Right atrium auricular region (tissue), 2 donors: ENCODE data around the gene TRMT1. TPM values are rescaled to one million over a fixed set of nuclear protein-coding genes. Genes with fewer than 3 reads are reported as not detected.

Experiments used
- DNase-seq: peaks from one replicate; pipeline ENCODE4 v3.0.0-alpha.2; 2019; ENCODE audit warnings: low spot score
- H3K27ac ChIP-seq, 2 donors: fragments of 200-600 bp; sonication (generic); 1 replicate in 1 of 2; 2 replicates in 1 of 2; pipeline ENCODE4 v1.5.1; 2016 to 2019
- H3K27me3 ChIP-seq, 2 donors: fragments of 200-600 bp; sonication (generic); one replicate each; pipeline versions ENCODE4 v1.5.1 to v1.6.0; 2017 to 2019
- H3K36me3 ChIP-seq: fragments of 200-600 bp; sonication (generic); one replicate; pipeline ENCODE4 v1.5.1; 2016
- H3K4me1 ChIP-seq, 2 donors: fragments of 200-600 bp; sonication (generic); one replicate each; pipeline versions ENCODE4 v1.5.1 to v1.6.0; 2017 to 2019
- H3K4me3 ChIP-seq, 2 donors: fragments of 200-600 bp; sonication (generic); 1 replicate in 1 of 2; 2 replicates in 1 of 2; pipeline ENCODE4 v1.5.1; 2017 to 2019; ENCODE audit warnings: mild to moderate bottlenecking in 1 of 2, moderate library complexity in 1 of 2
- H3K9me3 ChIP-seq, 2 donors: fragments of 200-600 bp; sonication (generic); one replicate each; pipeline ENCODE4 v1.5.1; 2019
- CTCF ChIP-seq, 2 donors: fragments of 200-600 bp; sonication (generic); IDR thresholded peaks; one replicate each; pipeline ENCODE4 v1.5.1; 2019; ENCODE audit warnings: antibody characterized with exemption in 2 of 2
- total RNA-seq, 2 donors: library from RNA; depleted of rRNA; stranded (reverse); fragments of >200 nt; gene quantifications; one replicate each; pipeline ENCODE4 v1.1.0, GENCODE V29; 2016

Gene TRMT1
- total RNA-seq, 2 donors from 2014 or later, result 13.6 to 15.0 TPM

GRCh38 chr19:13134626-13135025 lies 18.1 kb upstream of the TRMT1 start:
- DNase-seq, result no peak
- Histone ChIP-seq H3K36me3 (peaks cover 41% of the 10 kb centered on the region), H3K4me1 (peaks cover 0 to 19% of the 10 kb centered on the region in 2 donors), H3K4me3 (no peak overlapping the region), H3K27ac (peak overlapping the region; percentile 53 to 54), H3K9me3 (no peaks in the 10 kb centered on the region), H3K27me3 (no peaks in the 10 kb centered on the region)
- no peak for TF ChIP-seq CTCF (IDR thresholded peaks at IDR 0.05)

- no peak for DNase-seq
- Histone ChIP-seq H3K4me1 (peaks cover 0 to 19% of the 10 kb centered on the region in 2 donors), H3K27ac (peak overlapping the region in 1 of 2 donors; percentile 5), H3K36me3 (peaks cover 33% of the 10 kb centered on the region), H3K27me3 (no peaks in the 10 kb centered on the region), H3K9me3 (no peaks in the 10 kb centered on the region), H3K4me3 (no peak overlapping the region)
- TF ChIP-seq CTCF (IDR thresholded peaks at IDR 0.05), result no peak
Measured at GRCh38 chr19:13133241-13133870, 16.8 kb upstream of the TRMT1 start.

GRCh38 chr19:13132471-13133180 lies 16.1 kb upstream of the TRMT1 start:
- no peak overlapping the region for H3K27ac ChIP-seq
- no peaks in the 10 kb centered on the region for H3K9me3 ChIP-seq

GRCh38 chr19:13130886-13131490 lies 14.4 kb upstream of the TRMT1 start:
- Histone ChIP-seq H3K27me3 (no peaks in the 10 kb centered on the region), H3K4me3 (no peak overlapping the region), H3K9me3 (no peaks in the 10 kb centered on the region), H3K27ac (no peak overlapping the region), H3K36me3 (peaks cover 9% of the 10 kb centered on the region), H3K4me1 (peaks cover 0 to 19% of the 10 kb centered on the region in 2 donors)
- TF ChIP-seq CTCF (IDR thresholded peaks at IDR 0.05), result no peak
- no peak for DNase-seq

More at GRCh38 chr19:13132471-13133180, 16.1 kb upstream of the TRMT1 start:
- no peak for TF ChIP-seq CTCF (IDR thresholded peaks at IDR 0.05)
- no peaks in the 10 kb centered on the region for H3K27me3 ChIP-seq
- no peak overlapping the region for H3K4me3 ChIP-seq
- H3K4me1 ChIP-seq, result peaks cover 0 to 19% of the 10 kb centered on the region in 2 donors
- no peak for DNase-seq
- H3K36me3 ChIP-seq, result peaks cover 26% of the 10 kb centered on the region

- Histone ChIP-seq H3K9me3 (no peaks in the 10 kb centered on the region), H3K36me3 (no peaks in the 10 kb centered on the region), H3K4me3 (no peak overlapping the region), H3K4me1 (peaks cover 0 to 9% of the 10 kb centered on the region in 2 donors), H3K27me3 (no peaks in the 10 kb centered on the region), H3K27ac (no peak overlapping the region)
- no peak for TF ChIP-seq CTCF (IDR thresholded peaks at IDR 0.05)
- no peak for DNase-seq
Measured at GRCh38 chr19:13129384-13129783, 12.8 kb upstream of the TRMT1 start.
